ENCODE data around the gene PUS7L.

GRCh38 chr12:43776498-43776897 is 17.9 kb upstream of the PUS7L start:
- TF ChIP-seq CTCF (conservative IDR thresholded peaks at IDR 0.05; ENCODE audit: low read length) (peak; percentile 77), EZH2phosphoT487 (IDR thresholded peaks at IDR 0.05; ENCODE audit: borderline replicate concordance) (no peak)
